Measurements from ENCODE around the gene SRRM4. TPM values are rescaled to one million over a fixed set of nuclear protein-coding genes. Genes with fewer than 3 reads are reported as not detected.
"Not testable (repeated sequence)": the region's sequence is repeated elsewhere in the genome, so short reads cannot be mapped to it uniquely, and the experiment has no call there.

Gene SRRM4
- total RNA-seq, 1 donor from 2014 or later, result not detected

DNA sequence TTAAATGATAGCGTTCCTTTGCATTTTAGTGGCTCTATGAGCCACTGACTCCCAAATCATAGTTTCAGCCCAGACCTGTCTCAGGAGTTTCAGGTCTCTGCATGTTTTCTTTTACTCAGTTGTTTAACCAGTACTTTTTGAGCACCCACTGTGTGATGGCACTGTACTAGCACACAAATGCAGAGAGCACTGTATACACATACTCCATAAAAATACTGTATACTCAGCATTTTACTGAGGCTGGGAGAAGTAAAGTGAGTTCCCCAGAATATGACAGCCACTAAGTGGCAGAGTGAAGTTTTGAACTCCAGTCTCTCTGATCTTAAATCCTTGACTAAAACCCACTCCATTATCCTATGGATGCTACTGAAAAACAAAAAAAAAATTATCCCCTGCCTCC is 121.4 kb downstream of the SRRM4 start:
- Mint-ChIP-seq H3K4me1 (ENCODE audit: low read depth) (no peaks in the 10 kb centered on the region), H3K9me3 (ENCODE audit: low read depth) (peaks cover 20% of the 10 kb centered on the region), H3K36me3 (ENCODE audit: low read depth) (no peaks in the 10 kb centered on the region), H3K27me3 (ENCODE audit: low read depth) (no peaks in the 10 kb centered on the region), H3K4me3 (ENCODE audit: unreplicated experiment) (no peak overlapping the region), H3K27ac (ENCODE audit: unreplicated experiment) (no peak overlapping the region)
- no peak for DNase-seq (ENCODE audit: low spot score)
- TF ChIP-seq, protein P1, sequence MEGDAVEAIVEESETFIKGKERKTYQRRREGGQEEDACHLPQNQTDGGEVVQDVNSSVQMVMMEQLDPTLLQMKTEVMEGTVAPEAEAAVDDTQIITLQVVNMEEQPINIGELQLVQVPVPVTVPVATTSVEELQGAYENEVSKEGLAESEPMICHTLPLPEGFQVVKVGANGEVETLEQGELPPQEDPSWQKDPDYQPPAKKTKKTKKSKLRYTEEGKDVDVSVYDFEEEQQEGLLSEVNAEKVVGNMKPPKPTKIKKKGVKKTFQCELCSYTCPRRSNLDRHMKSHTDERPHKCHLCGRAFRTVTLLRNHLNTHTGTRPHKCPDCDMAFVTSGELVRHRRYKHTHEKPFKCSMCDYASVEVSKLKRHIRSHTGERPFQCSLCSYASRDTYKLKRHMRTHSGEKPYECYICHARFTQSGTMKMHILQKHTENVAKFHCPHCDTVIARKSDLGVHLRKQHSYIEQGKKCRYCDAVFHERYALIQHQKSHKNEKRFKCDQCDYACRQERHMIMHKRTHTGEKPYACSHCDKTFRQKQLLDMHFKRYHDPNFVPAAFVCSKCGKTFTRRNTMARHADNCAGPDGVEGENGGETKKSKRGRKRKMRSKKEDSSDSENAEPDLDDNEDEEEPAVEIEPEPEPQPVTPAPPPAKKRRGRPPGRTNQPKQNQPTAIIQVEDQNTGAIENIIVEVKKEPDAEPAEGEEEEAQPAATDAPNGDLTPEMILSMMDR (IDR thresholded peaks at IDR 0.05), result no peak

DNA sequence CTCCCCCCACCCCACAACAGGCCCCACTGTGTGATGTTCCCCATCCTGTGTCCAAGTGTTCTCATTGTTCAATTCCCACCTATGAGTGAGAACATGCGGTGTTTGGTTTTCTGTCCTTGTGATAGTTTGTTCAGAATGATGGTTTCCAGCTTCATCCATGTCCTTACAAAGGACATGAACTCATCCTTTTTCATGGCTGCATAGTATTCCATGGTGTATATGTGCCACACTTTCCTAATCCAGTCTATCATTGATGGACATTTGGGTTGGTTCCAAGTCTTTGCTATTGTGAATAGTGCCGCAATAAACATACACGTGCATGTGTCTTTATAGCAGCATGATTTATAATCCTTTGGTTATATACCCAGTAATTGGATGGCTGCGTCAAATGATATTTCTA is 123.6 kb downstream of the SRRM4 start:
- not testable (repeated sequence) for H3K4me3 Mint-ChIP-seq (ENCODE audit: unreplicated experiment); H3K9me3 Mint-ChIP-seq (ENCODE audit: low read depth); H3K36me3 Mint-ChIP-seq (ENCODE audit: low read depth); DNase-seq (ENCODE audit: low spot score); H3K27ac Mint-ChIP-seq (ENCODE audit: unreplicated experiment); H3K27me3 Mint-ChIP-seq (ENCODE audit: low read depth); H3K4me1 Mint-ChIP-seq (ENCODE audit: low read depth)

DNA sequence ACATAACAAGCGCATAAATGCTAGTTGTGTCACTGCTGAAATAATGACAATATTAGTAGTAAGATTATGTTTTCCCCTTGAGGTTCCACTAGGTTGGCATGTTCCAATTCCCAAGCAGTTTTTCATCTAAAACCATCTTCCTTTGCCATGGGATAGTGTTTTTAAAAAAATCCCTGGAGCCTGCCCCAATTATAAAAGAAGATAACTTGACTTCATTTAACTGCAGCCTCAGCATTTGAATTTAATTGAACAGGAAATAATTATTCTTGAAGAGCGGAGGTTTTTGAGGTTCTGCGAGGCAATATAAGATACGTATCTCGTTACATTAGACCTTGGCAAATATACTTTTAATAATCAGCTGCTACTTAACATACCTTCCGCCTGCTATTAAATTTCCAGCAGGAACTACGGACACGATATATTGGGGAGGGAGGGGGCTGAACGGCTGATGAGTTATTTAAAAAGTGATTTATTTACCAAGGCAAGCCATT is 132.2 kb downstream of the SRRM4 start:
- no peak for DNase-seq (ENCODE audit: low spot score)
- H3K36me3 Mint-ChIP-seq (ENCODE audit: low read depth), result no peaks in the 10 kb centered on the region
- no peak overlapping the region for H3K4me3 Mint-ChIP-seq (ENCODE audit: unreplicated experiment)
- H3K27me3 Mint-ChIP-seq (ENCODE audit: low read depth), result peaks cover 7% of the 10 kb centered on the region
- H3K27ac Mint-ChIP-seq (ENCODE audit: unreplicated experiment), result no peak overlapping the region
- TF ChIP-seq, protein P1 (IDR thresholded peaks at IDR 0.05), result no peak
- H3K9me3 Mint-ChIP-seq (ENCODE audit: low read depth), result no peaks in the 10 kb centered on the region
- no peaks in the 10 kb centered on the region for H3K4me1 Mint-ChIP-seq (ENCODE audit: low read depth)

DNA sequence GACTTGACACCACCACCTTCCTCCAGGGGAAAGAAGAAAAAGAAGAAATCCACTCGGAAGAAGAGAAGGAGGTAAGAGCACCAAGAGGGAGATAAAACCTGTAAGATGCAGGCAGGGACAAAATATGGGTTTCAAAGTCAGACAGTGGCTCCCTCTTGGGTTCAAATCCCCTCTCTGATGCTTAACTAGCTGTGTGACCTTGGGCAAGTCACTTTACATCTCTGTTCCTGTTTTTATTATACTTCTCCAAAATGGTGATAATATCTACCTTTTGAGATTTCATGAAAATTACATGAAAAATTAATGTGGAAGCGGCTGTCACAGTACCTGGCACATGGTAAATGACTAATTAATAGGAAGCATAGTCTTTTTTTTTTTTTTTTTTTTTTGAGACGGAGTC is 133.0 kb downstream of the SRRM4 start:
- Mint-ChIP-seq H3K27me3 (ENCODE audit: low read depth) (peaks cover 7% of the 10 kb centered on the region), H3K9me3 (ENCODE audit: low read depth) (no peaks in the 10 kb centered on the region), H3K4me3 (ENCODE audit: unreplicated experiment) (no peak overlapping the region), H3K27ac (ENCODE audit: unreplicated experiment) (no peak overlapping the region), H3K4me1 (ENCODE audit: low read depth) (no peaks in the 10 kb centered on the region), H3K36me3 (ENCODE audit: low read depth) (no peaks in the 10 kb centered on the region)
- TF ChIP-seq, protein P1 (IDR thresholded peaks at IDR 0.05), result no peak
- DNase-seq (ENCODE audit: low spot score), result no peak

- TF ChIP-seq, protein P1 (IDR thresholded peaks at IDR 0.05), result peak; percentile 95
- H3K4me3 Mint-ChIP-seq (ENCODE audit: unreplicated experiment), result no peak overlapping the region
- no peaks in the 10 kb centered on the region for H3K36me3 Mint-ChIP-seq (ENCODE audit: low read depth)
- H3K27me3 Mint-ChIP-seq (ENCODE audit: low read depth), result peaks cover 16% of the 10 kb centered on the region
- no peaks in the 10 kb centered on the region for H3K9me3 Mint-ChIP-seq (ENCODE audit: low read depth)
- H3K4me1 Mint-ChIP-seq (ENCODE audit: low read depth), result no peaks in the 10 kb centered on the region
- DNase-seq (ENCODE audit: low spot score), result no peak
- no peak overlapping the region for H3K27ac Mint-ChIP-seq (ENCODE audit: unreplicated experiment)
Measured at GRCh38 chr12:119115296-119115905, 134.1 kb downstream of the SRRM4 start.

GRCh38 chr12:119117936-119118335 is 136.6 kb downstream of the SRRM4 start:
- TF ChIP-seq, protein P1 (IDR thresholded peaks at IDR 0.05), result no peak
- H3K4me3 Mint-ChIP-seq (ENCODE audit: unreplicated experiment), result no peak overlapping the region
- H3K27me3 Mint-ChIP-seq (ENCODE audit: low read depth), result peaks cover 25% of the 10 kb centered on the region
- H3K4me1 Mint-ChIP-seq (ENCODE audit: low read depth), result no peaks in the 10 kb centered on the region
- DNase-seq (ENCODE audit: low spot score), result no peak
- no peak overlapping the region for H3K27ac Mint-ChIP-seq (ENCODE audit: unreplicated experiment)
- no peaks in the 10 kb centered on the region for H3K36me3 Mint-ChIP-seq (ENCODE audit: low read depth)
- no peaks in the 10 kb centered on the region for H3K9me3 Mint-ChIP-seq (ENCODE audit: low read depth)

Measured in chondrocyte (in vitro differentiated cells).